ENCODE measurements around the gene CCDC33. TPM values are rescaled to one million over a fixed set of nuclear protein-coding genes. Genes with fewer than 3 reads are reported as not detected.

The CCDC33 gene
- total RNA-seq, 1 donor from 2014 or later: not detected

- DNase-seq (ENCODE audit: low read depth): peak; percentile 42
- FAIRE-seq: no peak
- H3K27me3 ChIP-seq (ENCODE audit: control insufficient read depth, insufficient read depth, low read length): no peaks in the 10 kb centered on the region
- TF ChIP-seq CTCF (IDR thresholded peaks at IDR 0.05; ENCODE audit: insufficient read depth, low read length, severe bottlenecking): no peak
- no peaks in the 10 kb centered on the region for H3K36me3 ChIP-seq (ENCODE audit: control insufficient read depth, insufficient read depth, low read length)
- no peak overlapping the region for H3K4me3 ChIP-seq (ENCODE audit: low read depth, low read length)
These were observed 108.9 kb downstream of the CCDC33 start for GRCh38 chr15:74345051-74345450.

GRCh38 chr15:74347757-74348250 is 111.7 kb downstream of the CCDC33 start:
- Histone ChIP-seq H3K27me3 (ENCODE audit: control insufficient read depth, insufficient read depth, low read length) (no peaks in the 10 kb centered on the region), H3K4me3 (ENCODE audit: low read depth, low read length) (no peak overlapping the region), H3K36me3 (ENCODE audit: control insufficient read depth, insufficient read depth, low read length) (no peaks in the 10 kb centered on the region)
- TF ChIP-seq CTCF (IDR thresholded peaks at IDR 0.05; ENCODE audit: insufficient read depth, low read length, severe bottlenecking): no peak
- no peak for FAIRE-seq
- DNase-seq (ENCODE audit: low read depth): no peak

GRCh38 chr15:74349241-74349778 is 113.2 kb downstream of the CCDC33 start:
- H3K27me3 ChIP-seq (ENCODE audit: control insufficient read depth, insufficient read depth, low read length): no peaks in the 10 kb centered on the region
- H3K36me3 ChIP-seq (ENCODE audit: control insufficient read depth, insufficient read depth, low read length): no peaks in the 10 kb centered on the region
- DNase-seq (ENCODE audit: low read depth) (no peak), FAIRE-seq (no peak)
- no peak overlapping the region for H3K4me3 ChIP-seq (ENCODE audit: low read depth, low read length)
- TF ChIP-seq CTCF (IDR thresholded peaks at IDR 0.05; ENCODE audit: insufficient read depth, low read length, severe bottlenecking): no peak

- TF ChIP-seq CTCF (IDR thresholded peaks at IDR 0.05; ENCODE audit: insufficient read depth, low read length, severe bottlenecking): no peak
- no peak overlapping the region for H3K4me3 ChIP-seq (ENCODE audit: low read depth, low read length)
These were observed 114.5 kb downstream of the CCDC33 start for GRCh38 chr15:74350295-74351275.

GRCh38 chr15:74351670-74352069 is 115.5 kb downstream of the CCDC33 start:
- Histone ChIP-seq H3K4me3 (ENCODE audit: low read depth, low read length) (no peak overlapping the region), H3K36me3 (ENCODE audit: control insufficient read depth, insufficient read depth, low read length) (no peaks in the 10 kb centered on the region), H3K27me3 (ENCODE audit: control insufficient read depth, insufficient read depth, low read length) (peaks cover 2% of the 10 kb centered on the region)
- no peak for FAIRE-seq
- no peak for DNase-seq (ENCODE audit: low read depth)
- no peak for TF ChIP-seq CTCF (IDR thresholded peaks at IDR 0.05; ENCODE audit: insufficient read depth, low read length, severe bottlenecking)

More at GRCh38 chr15:74350295-74351275, 114.5 kb downstream of the CCDC33 start:
- Histone ChIP-seq H3K27me3 (ENCODE audit: control insufficient read depth, insufficient read depth, low read length) (peaks cover 2% of the 10 kb centered on the region), H3K36me3 (ENCODE audit: control insufficient read depth, insufficient read depth, low read length) (no peaks in the 10 kb centered on the region)
- DNase-seq (ENCODE audit: low read depth): no peak
- FAIRE-seq: no peak

All from bronchial epithelial cell (primary cell).